WTC11 (cell line): ENCODE data around the gene ITPR3. TPM values are rescaled to one million over a fixed set of nuclear protein-coding genes. Genes with fewer than 3 reads are reported as not detected.

Source experiments
- ATAC-seq: fragments of 200-7000 bp; cut with Tn5 transposase; 2 replicates; pipeline ENCODE4 v1.10.0; 2021; ENCODE audit warnings: mild to moderate bottlenecking, moderate library complexity
- CTCF ChIA-PET: fragments of 300-600 bp; sonication (Branson Sonifier 250); formaldehyde crosslinking; loops from one replicate; lab custom pipeline; 2021; ENCODE audit warnings: antibody characterized with exemption; lab: Charles Lee
- POLR2A ChIA-PET: fragments of 350-600 bp; sonication (Branson Sonifier 250); formaldehyde crosslinking; loops from one replicate; lab custom pipeline; 2021; ENCODE audit warnings: antibody characterized with exemption; lab: Charles Lee
- DNase-seq: peaks from one replicate; pipeline ENCODE4 v3.0.0; 2021; ENCODE audit warnings: low spot score
- H3K27ac Mint-ChIP-seq: 2 replicates; pipeline ENCODE4 v1.8.0; 2021; ENCODE audit warnings: mixed read lengths
- H3K27me3 Mint-ChIP-seq: 2 replicates; pipeline ENCODE4 v1.8.0; 2021; ENCODE audit warnings: low read depth, mild to moderate bottlenecking, moderate library complexity, mixed read lengths
- H3K36me3 Mint-ChIP-seq: 2 replicates; pipeline ENCODE4 v1.8.0; 2021; ENCODE audit warnings: mixed read lengths
- H3K4me1 Mint-ChIP-seq: 2 replicates; pipeline ENCODE4 v1.8.0; 2022; ENCODE audit warnings: mixed read lengths
- H3K4me3 Mint-ChIP-seq: 2 replicates; pipeline ENCODE4 v1.8.0; 2021; ENCODE audit warnings: mild to moderate bottlenecking, moderate library complexity, mixed read lengths
- H3K9me3 Mint-ChIP-seq: 2 replicates; pipeline ENCODE4 v1.8.0; 2021; ENCODE audit warnings: mixed read lengths
- CTCF ChIP-seq: fragments of 200-600 bp; IDR thresholded peaks from 2 replicates; pipeline ENCODE4 v1.8.0; 2022; ENCODE audit warnings: antibody characterized with exemption
- E2F4 ChIP-seq: sonication (generic); formaldehyde crosslinking; IDR thresholded peaks from 2 replicates; pipeline ENCODE4 v1.8.1; 2022; ENCODE audit warnings: low read depth, mild to moderate bottlenecking, moderate library complexity, missing genetic modification reagents, borderline replicate concordance
- NFATC4 ChIP-seq: fragments of 250-450 bp; sonication (Bioruptor Pico); IDR thresholded peaks from 2 replicates; pipeline ENCODE4 v1.9.0; 2021; ENCODE audit warnings: mild to moderate bottlenecking
- SMAD4 ChIP-seq: sonication (generic); formaldehyde crosslinking; IDR thresholded peaks from 2 replicates; pipeline ENCODE4 v1.8.0; 2022; ENCODE audit warnings: mild to moderate bottlenecking, missing genetic modification reagents
- ZNF281 ChIP-seq: sonication (generic); formaldehyde crosslinking; IDR thresholded peaks from 2 replicates; pipeline ENCODE4 v1.8.0; 2023; ENCODE audit warnings: mild to moderate bottlenecking, missing genetic modification reagents
- ZNF423 ChIP-seq: fragments of 250-450 bp; sonication (Bioruptor Pico); IDR thresholded peaks from 2 replicates; pipeline ENCODE4 v2.1.2; 2022; ENCODE audit warnings: mild to moderate bottlenecking, moderate library complexity
- total RNA-seq: library from RNA; stranded (reverse); gene quantifications from 3 replicates; pipeline ENCODE4 v1.2.3, GENCODE V29; 2021
- TF ChIP-seq, protein P1 (sequence below): fragments of 250-450 bp; sonication (Bioruptor Pico); IDR thresholded peaks from 2 replicates; pipeline ENCODE4 v1.9.0; 2021; ENCODE audit warnings: mild to moderate bottlenecking, borderline replicate concordance
- TF ChIP-seq, protein P2 (sequence below): fragments of 250-450 bp; sonication (Bioruptor Pico); IDR thresholded peaks from 2 replicates; pipeline ENCODE4 v1.9.0; 2021; ENCODE audit warnings: mild to moderate bottlenecking

The ITPR3 gene
- total RNA-seq, 1 experiment from 2014 or later: 47.3 TPM

DNA sequence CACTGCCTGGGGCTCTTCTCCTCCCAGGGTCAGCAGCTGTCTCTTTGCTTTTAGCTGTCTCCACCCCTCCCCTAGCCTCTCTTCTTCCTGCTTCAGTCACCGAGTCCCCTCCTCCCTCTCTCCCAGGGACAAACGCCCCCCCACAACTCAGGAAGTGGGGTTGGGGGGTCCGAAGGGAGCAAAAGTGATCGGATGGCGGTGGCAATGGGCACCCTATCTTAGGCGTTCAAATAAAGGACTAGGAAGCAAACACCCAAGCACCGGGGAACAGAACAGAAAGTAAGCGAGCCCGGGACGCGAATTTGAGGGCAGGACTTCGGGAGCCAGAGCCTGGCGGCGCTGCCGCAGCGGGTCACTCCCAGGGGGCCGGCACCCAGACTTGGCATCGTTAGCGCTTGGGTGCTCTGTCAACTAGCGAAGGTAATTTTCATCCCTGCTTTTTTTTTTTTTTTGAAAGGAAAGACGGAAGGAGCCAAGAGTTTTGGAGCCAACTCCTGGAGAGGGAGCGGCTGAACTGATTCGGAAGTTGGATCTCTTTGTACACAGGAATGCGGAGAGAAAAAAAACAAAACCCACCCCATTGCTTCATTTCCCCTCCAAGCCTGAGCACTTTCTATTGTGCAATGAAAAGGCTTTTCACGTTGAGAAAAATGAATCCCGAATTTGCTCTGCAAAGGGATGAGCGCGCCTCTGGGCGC lies 815 bp upstream of the ITPR3 start (continued):
- TF ChIP-seq ZNF281 (no peak), ZNF423 (peak; percentile 48; the same call in 1 of the 2 replicates)

- Mint-ChIP-seq H3K4me3 (peak overlapping the region; percentile 83), H3K4me1 (peaks cover 46% of the 10 kb centered on the region), H3K27ac (no peak overlapping the region), H3K9me3 (no peaks in the 10 kb centered on the region)
- CTCF ChIA-PET: interaction anchor here (0.9 to 5.4 kb wide), 12 partner anchors 11 to 86 kb away, joined by 3 to 62 read pairs (median 6); partner anchors contain the start of gene BAK1
- TF ChIP-seq CTCF (no peak), NFATC4 (no peak), SMAD4 (CRISPR knock-in tag) (no peak), E2F4 (no peak)
- TF ChIP-seq, protein P1, sequence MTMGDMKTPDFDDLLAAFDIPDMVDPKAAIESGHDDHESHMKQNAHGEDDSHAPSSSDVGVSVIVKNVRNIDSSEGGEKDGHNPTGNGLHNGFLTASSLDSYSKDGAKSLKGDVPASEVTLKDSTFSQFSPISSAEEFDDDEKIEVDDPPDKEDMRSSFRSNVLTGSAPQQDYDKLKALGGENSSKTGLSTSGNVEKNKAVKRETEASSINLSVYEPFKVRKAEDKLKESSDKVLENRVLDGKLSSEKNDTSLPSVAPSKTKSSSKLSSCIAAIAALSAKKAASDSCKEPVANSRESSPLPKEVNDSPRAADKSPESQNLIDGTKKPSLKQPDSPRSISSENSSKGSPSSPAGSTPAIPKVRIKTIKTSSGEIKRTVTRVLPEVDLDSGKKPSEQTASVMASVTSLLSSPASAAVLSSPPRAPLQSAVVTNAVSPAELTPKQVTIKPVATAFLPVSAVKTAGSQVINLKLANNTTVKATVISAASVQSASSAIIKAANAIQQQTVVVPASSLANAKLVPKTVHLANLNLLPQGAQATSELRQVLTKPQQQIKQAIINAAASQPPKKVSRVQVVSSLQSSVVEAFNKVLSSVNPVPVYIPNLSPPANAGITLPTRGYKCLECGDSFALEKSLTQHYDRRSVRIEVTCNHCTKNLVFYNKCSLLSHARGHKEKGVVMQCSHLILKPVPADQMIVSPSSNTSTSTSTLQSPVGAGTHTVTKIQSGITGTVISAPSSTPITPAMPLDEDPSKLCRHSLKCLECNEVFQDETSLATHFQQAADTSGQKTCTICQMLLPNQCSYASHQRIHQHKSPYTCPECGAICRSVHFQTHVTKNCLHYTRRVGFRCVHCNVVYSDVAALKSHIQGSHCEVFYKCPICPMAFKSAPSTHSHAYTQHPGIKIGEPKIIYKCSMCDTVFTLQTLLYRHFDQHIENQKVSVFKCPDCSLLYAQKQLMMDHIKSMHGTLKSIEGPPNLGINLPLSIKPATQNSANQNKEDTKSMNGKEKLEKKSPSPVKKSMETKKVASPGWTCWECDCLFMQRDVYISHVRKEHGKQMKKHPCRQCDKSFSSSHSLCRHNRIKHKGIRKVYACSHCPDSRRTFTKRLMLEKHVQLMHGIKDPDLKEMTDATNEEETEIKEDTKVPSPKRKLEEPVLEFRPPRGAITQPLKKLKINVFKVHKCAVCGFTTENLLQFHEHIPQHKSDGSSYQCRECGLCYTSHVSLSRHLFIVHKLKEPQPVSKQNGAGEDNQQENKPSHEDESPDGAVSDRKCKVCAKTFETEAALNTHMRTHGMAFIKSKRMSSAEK (CRISPR knock-in tag): no peak
- TF ChIP-seq, protein P2, sequence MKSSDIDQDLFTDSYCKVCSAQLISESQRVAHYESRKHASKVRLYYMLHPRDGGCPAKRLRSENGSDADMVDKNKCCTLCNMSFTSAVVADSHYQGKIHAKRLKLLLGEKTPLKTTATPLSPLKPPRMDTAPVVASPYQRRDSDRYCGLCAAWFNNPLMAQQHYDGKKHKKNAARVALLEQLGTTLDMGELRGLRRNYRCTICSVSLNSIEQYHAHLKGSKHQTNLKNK (CRISPR knock-in tag): no peak
- TF ChIP-seq, all 79 proteins: peak for 0
- DNase-seq: peak; percentile 48
- peak; percentile 34 for ATAC-seq
- Mint-ChIP-seq H3K27me3 (peaks cover 15% of the 10 kb centered on the region), H3K36me3 (no peaks in the 10 kb centered on the region; the same call in 1 of the 2 replicates)
- POLR2A ChIA-PET: interaction anchor here (0.8 to 1.9 kb wide), 4 partner anchors 7 to 32 kb away, joined by 3 to 10 read pairs (median 4); no protein-coding TSS in a partner anchor
Measured at GRCh38 chr6:33621711-33622388, 728 bp downstream of the ITPR3 start.
